Measurements from ENCODE around the gene CD79B. TPM values are rescaled to one million over a fixed set of nuclear protein-coding genes. Genes with fewer than 3 reads are reported as not detected.
"Not testable (repeated sequence)": the region's sequence is repeated elsewhere in the genome, so short reads cannot be mapped to it uniquely, and the experiment has no call there.

Gene CD79B
- total RNA-seq, 1 experiment from 2014 or later = not detected

DNA sequence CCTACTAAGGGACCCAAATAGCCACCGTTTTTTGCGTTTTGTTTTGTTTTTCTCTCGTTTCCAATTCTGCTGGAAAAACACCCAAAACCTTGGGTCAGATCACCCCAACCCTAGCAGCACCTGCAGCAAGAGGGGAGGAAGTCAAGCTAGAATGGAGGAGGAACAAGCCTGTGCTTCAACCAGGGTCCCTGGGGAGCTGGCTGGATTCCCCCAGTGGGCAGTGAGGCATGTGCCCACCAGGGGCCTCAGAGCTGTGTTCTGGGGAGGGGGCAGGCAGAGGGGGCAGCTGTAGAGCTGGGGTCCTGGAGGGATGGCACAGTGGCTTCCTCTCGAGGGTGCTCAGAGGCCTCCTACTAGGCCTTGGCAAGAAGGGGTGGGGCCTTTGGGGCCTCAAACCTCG, 6.5 kb downstream of the CD79B start:
- Histone ChIP-seq H3K4me1 (no peaks in the 10 kb centered on the region), H3K9me3 (no peaks in the 10 kb centered on the region), H3K27me3 (replicated peaks; ENCODE audit: control insufficient read depth, insufficient read depth, low read length) (no peaks in the 10 kb centered on the region), H3K36me3 (ENCODE audit: control insufficient read depth, insufficient read depth, low read length) (no peaks in the 10 kb centered on the region), H3K4me3 (ENCODE audit: low read depth, low read length) (no peak overlapping the region)
- Mint-ChIP-seq H3K27me3 (ENCODE audit: insufficient read depth, unreplicated experiment) (peaks cover 3% of the 10 kb centered on the region), H3K4me3 (ENCODE audit: unreplicated experiment) (no peak overlapping the region), H3K36me3 (ENCODE audit: insufficient read depth, unreplicated experiment) (no peaks in the 10 kb centered on the region), H3K9me3 (ENCODE audit: unreplicated experiment) (no peaks in the 10 kb centered on the region), H3K27ac (ENCODE audit: unreplicated experiment) (no peak overlapping the region), H3K4me1 (ENCODE audit: low read depth, unreplicated experiment) (no peaks in the 10 kb centered on the region)
- DNase-seq = no peak
- TF ChIP-seq CTCF (IDR thresholded peaks at IDR 0.05; ENCODE audit: insufficient read depth in 1 of 2, low read depth in 1 of 2, low read length in 1 of 2, severe bottlenecking in 1 of 2, unreplicated experiment in 1 of 2) = no peak
- BruUV-seq (replicated peaks) = no TSS peak
- POLR2A ChIA-PET = no interaction called here
- intact Hi-C loops (cut with micrococcal nuclease; ENCODE audit: unreplicated experiment) = no loop called here
- CTCF ChIA-PET = no interaction called here

- H3K27me3 Mint-ChIP-seq (ENCODE audit: insufficient read depth, unreplicated experiment); POLR2A ChIA-PET: not testable (repeated sequence)
Observed at GRCh38 chr17:63922402-63922801, 9.7 kb downstream of the CD79B start.

GRCh38 chr17:63920779-63921178, 11.4 kb downstream of the CD79B start:
- H3K4me1 Mint-ChIP-seq (ENCODE audit: low read depth, unreplicated experiment); DNase-seq; H3K27me3 ChIP-seq (replicated peaks; ENCODE audit: control insufficient read depth, insufficient read depth, low read length); BruUV-seq (replicated peaks); H3K4me1 ChIP-seq; H3K36me3 Mint-ChIP-seq (ENCODE audit: insufficient read depth, unreplicated experiment); POLR2A ChIA-PET; H3K4me3 Mint-ChIP-seq (ENCODE audit: unreplicated experiment); H3K9me3 Mint-ChIP-seq (ENCODE audit: unreplicated experiment); H3K27ac Mint-ChIP-seq (ENCODE audit: unreplicated experiment); H3K36me3 ChIP-seq (ENCODE audit: control insufficient read depth, insufficient read depth, low read length); H3K4me3 ChIP-seq (ENCODE audit: low read depth, low read length); H3K9me3 ChIP-seq: not testable (repeated sequence)
- CTCF ChIA-PET = interaction anchor here (0.6 to 3.2 kb wide), 5 partner anchors 26 to 213 kb away, joined by 3 to 41 read pairs (median 21); no protein-coding TSS in a partner anchor
- intact Hi-C loops (cut with micrococcal nuclease; ENCODE audit: unreplicated experiment) = loop anchor here (2.0 kb wide), 1 partner anchor 210 kb away; the partner anchor contains the start of gene ERN1
- peaks cover 15% of the 10 kb centered on the region for H3K27me3 Mint-ChIP-seq (ENCODE audit: insufficient read depth, unreplicated experiment)

More at GRCh38 chr17:63922402-63922801, 9.7 kb downstream of the CD79B start:
- H3K4me3 ChIP-seq (ENCODE audit: low read depth, low read length); DNase-seq; BruUV-seq (replicated peaks); H3K4me1 Mint-ChIP-seq (ENCODE audit: low read depth, unreplicated experiment); H3K36me3 Mint-ChIP-seq (ENCODE audit: insufficient read depth, unreplicated experiment); H3K27me3 ChIP-seq (replicated peaks; ENCODE audit: control insufficient read depth, insufficient read depth, low read length); H3K9me3 Mint-ChIP-seq (ENCODE audit: unreplicated experiment); H3K9me3 ChIP-seq; H3K4me1 ChIP-seq; H3K36me3 ChIP-seq (ENCODE audit: control insufficient read depth, insufficient read depth, low read length); H3K27ac Mint-ChIP-seq (ENCODE audit: unreplicated experiment); H3K4me3 Mint-ChIP-seq (ENCODE audit: unreplicated experiment); intact Hi-C loops (cut with micrococcal nuclease; ENCODE audit: unreplicated experiment): not testable (repeated sequence)
- CTCF ChIA-PET = interaction anchor here (1.6 kb wide), 1 partner anchor 24 kb away, joined by 5 read pairs; no protein-coding TSS in a partner anchor

- BruUV-seq (replicated peaks); H3K4me3 Mint-ChIP-seq (ENCODE audit: unreplicated experiment); H3K4me1 ChIP-seq; H3K4me3 ChIP-seq (ENCODE audit: low read depth, low read length); H3K27ac Mint-ChIP-seq (ENCODE audit: unreplicated experiment); H3K9me3 ChIP-seq; H3K9me3 Mint-ChIP-seq (ENCODE audit: unreplicated experiment); POLR2A ChIA-PET; H3K27me3 ChIP-seq (replicated peaks; ENCODE audit: control insufficient read depth, insufficient read depth, low read length); H3K36me3 ChIP-seq (ENCODE audit: control insufficient read depth, insufficient read depth, low read length); H3K4me1 Mint-ChIP-seq (ENCODE audit: low read depth, unreplicated experiment); DNase-seq; H3K36me3 Mint-ChIP-seq (ENCODE audit: insufficient read depth, unreplicated experiment): not testable (repeated sequence)
- CTCF ChIA-PET = interaction anchor here (0.6 to 3.2 kb wide), 13 partner anchors 12 to 214 kb away, joined by 3 to 41 read pairs (median 5); partner anchors contain the start of gene CD79B
- peaks cover 18% of the 10 kb centered on the region for H3K27me3 Mint-ChIP-seq (ENCODE audit: insufficient read depth, unreplicated experiment)
- intact Hi-C loops (cut with micrococcal nuclease; ENCODE audit: unreplicated experiment) = loop anchor here (2.0 kb wide), 1 partner anchor 211 kb away; the partner anchor contains the start of gene ERN1
Observed at GRCh38 chr17:63920050-63920449, 12.1 kb downstream of the CD79B start.
